Measurements from ENCODE around the gene TMEM120B. TPM values are rescaled to one million over a fixed set of nuclear protein-coding genes. Genes with fewer than 3 reads are reported as not detected.

Gene TMEM120B
- total RNA-seq, 1 experiment from 2014 or later, result 8.7 TPM

DNA sequence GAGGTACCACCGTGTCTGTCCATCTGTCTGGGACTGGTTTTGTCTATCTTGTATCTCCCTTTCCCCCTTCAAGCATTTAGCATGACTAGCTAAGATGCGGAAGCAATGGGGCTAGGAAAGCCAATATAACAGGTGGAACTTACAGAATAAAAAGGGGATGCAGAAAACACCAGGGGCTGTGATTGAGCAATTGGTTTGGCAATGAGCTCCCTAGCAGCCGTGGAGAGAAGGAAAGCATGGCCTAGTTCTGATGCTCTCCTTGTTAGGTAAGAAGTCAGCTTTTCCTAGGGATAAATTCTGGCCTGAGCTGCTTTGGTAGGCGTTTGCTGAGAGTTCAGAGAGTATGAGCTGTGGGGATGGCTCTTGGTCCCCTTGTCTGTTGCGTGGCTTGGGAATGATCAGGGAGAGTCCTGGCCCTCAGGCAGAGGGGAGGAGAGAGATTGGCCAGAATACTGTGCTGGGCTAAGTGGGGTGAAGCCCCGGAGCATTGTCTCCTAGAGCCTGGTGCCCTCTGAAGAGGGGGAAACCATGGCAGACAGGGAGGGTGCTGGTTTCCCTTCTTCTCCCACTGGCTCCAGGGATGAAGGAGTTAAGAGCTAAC, 98.4 kb downstream of the TMEM120B start:
- H3K9me3 ChIP-seq (ENCODE audit: low read length), result no peaks in the 10 kb centered on the region
- DNase-seq, result peak; percentile 53
- no peak overlapping the region for H2AFZ ChIP-seq (ENCODE audit: low read length)
- no peaks in the 10 kb centered on the region; the same call in 1 of the 2 replicates for H3K27me3 ChIP-seq (ENCODE audit: low read length)
- H3K4me2 ChIP-seq (ENCODE audit: low read depth, low read length, poor library complexity, severe bottlenecking), result no peak overlapping the region
- H3K9ac ChIP-seq (ENCODE audit: low read length), result no peak overlapping the region
- no peaks in the 10 kb centered on the region for H3K79me2 ChIP-seq (ENCODE audit: low read length)
- H3K4me3 ChIP-seq (ENCODE audit: low read length), result no peak overlapping the region
- H3K36me3 ChIP-seq (ENCODE audit: insufficient read depth, low read length), result no peaks in the 10 kb centered on the region
- H4K20me1 ChIP-seq (ENCODE audit: insufficient read depth, low read depth, low read length), result peaks cover 59% of the 10 kb centered on the region
- H3K4me1 ChIP-seq (ENCODE audit: low read length), result peaks cover 41% of the 10 kb centered on the region
- H3K9me2 ChIP-seq (replicated peaks; ENCODE audit: insufficient read depth, low read length), result no peaks in the 10 kb centered on the region
- H3K27ac ChIP-seq (ENCODE audit: low read length), result no peak overlapping the region

DNA sequence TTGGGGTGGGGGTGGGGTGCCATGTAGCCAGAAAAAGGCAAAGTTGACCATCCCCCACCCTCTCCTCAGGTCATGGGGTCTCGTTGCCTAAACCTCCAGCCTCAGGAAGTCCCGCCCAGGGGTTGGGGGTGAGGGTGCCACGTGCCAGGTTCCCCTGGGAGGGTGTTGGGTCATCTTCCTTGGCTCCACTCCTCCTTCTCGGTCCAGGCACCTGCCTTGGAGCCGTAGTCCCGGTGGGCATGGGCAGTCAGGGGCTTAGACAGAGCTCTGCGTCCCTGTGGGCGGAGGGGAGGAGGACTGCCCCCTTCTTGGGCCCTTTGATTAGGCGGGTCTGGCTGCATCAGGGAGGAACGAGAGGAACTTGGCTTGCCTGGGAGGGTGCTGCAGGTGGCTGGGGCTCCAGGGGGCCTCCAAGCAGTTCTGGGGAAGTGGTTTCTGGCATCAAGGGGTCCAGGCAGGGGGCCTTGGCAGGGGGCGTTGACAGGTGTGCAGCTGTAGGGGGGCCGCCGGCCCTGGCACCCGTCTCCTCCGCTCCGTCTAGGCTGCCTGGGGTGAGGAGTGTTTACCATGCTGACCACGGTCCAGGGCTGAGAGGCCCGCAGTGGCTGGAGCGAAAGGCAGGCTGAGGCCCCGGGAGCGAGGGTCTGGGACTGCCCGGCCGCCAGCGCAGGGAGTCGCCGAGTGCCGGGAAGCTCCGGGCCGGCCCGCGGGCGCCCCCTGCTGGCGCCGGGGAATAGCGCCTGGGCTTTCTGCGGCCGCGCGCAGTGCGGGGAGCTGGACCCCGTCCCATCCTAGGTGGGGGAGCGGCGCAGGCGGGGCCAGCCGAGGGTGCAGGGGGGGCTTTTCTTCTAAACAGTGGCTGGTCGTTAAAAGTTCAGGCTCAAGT, 99.1 kb downstream of the TMEM120B start:
- 0 out of 2 replicates have a peak overlapping the region, but pooled peaks have one; percentile 19 for H3K9ac ChIP-seq (ENCODE audit: low read length)
- H3K4me3 ChIP-seq (ENCODE audit: low read length), result peak overlapping the region; percentile 51
- peak overlapping the region; percentile 68 for H3K4me2 ChIP-seq (ENCODE audit: low read depth, low read length, poor library complexity, severe bottlenecking)
- no peaks in the 10 kb centered on the region for H3K36me3 ChIP-seq (ENCODE audit: insufficient read depth, low read length)
- no peaks in the 10 kb centered on the region for H3K9me3 ChIP-seq (ENCODE audit: low read length)
- no peak overlapping the region for H3K27ac ChIP-seq (ENCODE audit: low read length)
- H2AFZ ChIP-seq (ENCODE audit: low read length), result no peak overlapping the region
- H3K9me2 ChIP-seq (replicated peaks; ENCODE audit: insufficient read depth, low read length), result no peaks in the 10 kb centered on the region
- H4K20me1 ChIP-seq (ENCODE audit: insufficient read depth, low read depth, low read length), result peaks cover 52% of the 10 kb centered on the region
- H3K4me1 ChIP-seq (ENCODE audit: low read length), result peaks cover 33% of the 10 kb centered on the region
- H3K79me2 ChIP-seq (ENCODE audit: low read length), result no peaks in the 10 kb centered on the region
- DNase-seq, result peak; percentile 86
- H3K27me3 ChIP-seq (ENCODE audit: low read length), result no peaks in the 10 kb centered on the region

DNA sequence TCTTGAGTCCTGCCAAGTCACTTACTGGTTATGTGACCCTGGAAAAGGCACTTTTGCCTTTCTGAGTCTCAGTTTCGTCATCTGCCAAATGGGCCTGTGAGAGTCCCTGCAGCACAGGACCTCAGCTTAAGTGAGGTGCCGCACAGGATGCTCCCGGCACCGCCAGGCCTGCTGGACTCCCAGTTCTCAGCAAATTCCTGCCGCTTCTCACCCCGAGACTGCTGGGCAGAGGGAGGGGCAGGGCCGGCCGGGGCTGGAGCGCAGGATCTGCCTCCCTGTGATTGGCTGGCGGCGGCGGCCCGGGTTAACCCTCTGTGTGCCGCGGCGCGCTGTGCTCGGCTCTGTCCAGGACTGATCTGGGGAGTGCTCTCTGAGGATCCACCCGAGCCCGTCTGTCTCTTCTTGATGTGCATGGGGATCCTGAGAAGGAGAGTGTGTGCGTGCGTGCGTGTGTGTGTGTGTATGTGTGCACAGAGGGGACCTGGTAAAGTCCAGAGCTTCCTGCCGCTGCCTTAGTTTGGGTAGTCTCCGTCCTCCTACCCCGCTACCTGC, 99.8 kb downstream of the TMEM120B start:
- H3K36me3 ChIP-seq (ENCODE audit: insufficient read depth, low read length), result no peaks in the 10 kb centered on the region
- H2AFZ ChIP-seq (ENCODE audit: low read length), result no peak overlapping the region
- H4K20me1 ChIP-seq (ENCODE audit: insufficient read depth, low read depth, low read length), result peaks cover 47% of the 10 kb centered on the region
- H3K4me3 ChIP-seq (ENCODE audit: low read length), result peak overlapping the region; percentile 51
- H3K4me2 ChIP-seq (ENCODE audit: low read depth, low read length, poor library complexity, severe bottlenecking), result peak overlapping the region; percentile 68
- H3K9ac ChIP-seq (ENCODE audit: low read length), result 0 out of 2 replicates have a peak overlapping the region, but pooled peaks have one; percentile 19
- no peaks in the 10 kb centered on the region for H3K9me3 ChIP-seq (ENCODE audit: low read length)
- H3K4me1 ChIP-seq (ENCODE audit: low read length), result peaks cover 26% of the 10 kb centered on the region
- no peaks in the 10 kb centered on the region for H3K9me2 ChIP-seq (replicated peaks; ENCODE audit: insufficient read depth, low read length)
- no peak overlapping the region for H3K27ac ChIP-seq (ENCODE audit: low read length)
- no peaks in the 10 kb centered on the region for H3K27me3 ChIP-seq (ENCODE audit: low read length)
- DNase-seq, result peak; percentile 76
- no peaks in the 10 kb centered on the region for H3K79me2 ChIP-seq (ENCODE audit: low read length)

DNA sequence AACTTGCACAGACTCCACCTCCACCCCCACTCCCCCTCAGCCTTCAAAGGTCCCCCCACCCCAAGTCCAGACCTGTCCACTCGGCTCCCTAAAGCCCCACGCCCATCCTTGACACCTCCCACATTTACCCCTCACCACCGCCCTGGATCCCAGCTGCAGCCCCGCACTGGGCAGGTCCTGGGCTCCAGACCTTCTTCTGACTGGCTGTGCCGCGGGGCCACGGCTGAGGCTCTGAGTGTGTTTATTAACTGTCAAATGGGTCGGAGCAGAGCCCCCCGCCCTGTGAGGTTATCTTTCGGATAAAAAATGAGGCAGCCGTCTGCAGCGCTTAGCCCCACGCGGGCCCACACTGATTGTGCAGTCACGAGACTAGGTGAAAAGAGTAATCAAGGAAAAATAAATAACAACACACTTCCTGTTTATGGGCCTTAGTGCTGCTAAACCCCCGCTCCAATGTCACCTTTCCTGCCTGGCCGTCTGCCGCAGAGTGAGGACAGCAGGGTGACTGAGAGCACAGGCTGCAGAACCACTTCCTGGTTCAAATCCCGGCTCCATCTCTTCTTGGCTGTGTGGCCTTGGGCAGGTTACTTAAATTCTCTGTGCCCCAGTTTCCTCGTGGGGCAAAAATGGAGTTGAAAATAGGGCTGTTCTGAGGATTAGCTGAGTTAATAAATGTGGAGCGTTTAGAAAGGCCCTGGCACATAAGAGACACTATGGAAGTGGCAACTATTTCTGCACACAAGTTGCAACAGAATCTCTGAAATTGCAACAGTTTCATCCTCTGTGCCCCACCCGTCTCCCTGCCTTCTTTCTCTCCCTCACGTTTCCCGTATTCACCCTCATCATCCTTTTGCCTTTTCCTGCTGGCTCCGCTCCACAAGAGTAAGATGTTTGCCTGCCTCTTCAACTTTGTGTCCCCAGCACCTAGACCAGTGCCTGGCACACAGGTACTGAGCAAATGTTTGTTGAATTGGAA, 100.7 kb downstream of the TMEM120B start:
- Histone ChIP-seq H3K4me1 (ENCODE audit: low read length) (peaks cover 18% of the 10 kb centered on the region), H2AFZ (ENCODE audit: low read length) (no peak overlapping the region), H3K79me2 (ENCODE audit: low read length) (no peaks in the 10 kb centered on the region), H3K9me2 (replicated peaks; ENCODE audit: insufficient read depth, low read length) (no peaks in the 10 kb centered on the region), H3K9me3 (ENCODE audit: low read length) (no peaks in the 10 kb centered on the region), H3K4me2 (ENCODE audit: low read depth, low read length, poor library complexity, severe bottlenecking) (peak overlapping the region; percentile 68), H3K27ac (ENCODE audit: low read length) (no peak overlapping the region), H3K9ac (ENCODE audit: low read length) (no peak overlapping the region), H3K36me3 (ENCODE audit: insufficient read depth, low read length) (no peaks in the 10 kb centered on the region), H4K20me1 (ENCODE audit: insufficient read depth, low read depth, low read length) (peaks cover 42% of the 10 kb centered on the region), H3K4me3 (ENCODE audit: low read length) (no peak overlapping the region), H3K27me3 (ENCODE audit: low read length) (no peaks in the 10 kb centered on the region)
- no peak for DNase-seq

DNA sequence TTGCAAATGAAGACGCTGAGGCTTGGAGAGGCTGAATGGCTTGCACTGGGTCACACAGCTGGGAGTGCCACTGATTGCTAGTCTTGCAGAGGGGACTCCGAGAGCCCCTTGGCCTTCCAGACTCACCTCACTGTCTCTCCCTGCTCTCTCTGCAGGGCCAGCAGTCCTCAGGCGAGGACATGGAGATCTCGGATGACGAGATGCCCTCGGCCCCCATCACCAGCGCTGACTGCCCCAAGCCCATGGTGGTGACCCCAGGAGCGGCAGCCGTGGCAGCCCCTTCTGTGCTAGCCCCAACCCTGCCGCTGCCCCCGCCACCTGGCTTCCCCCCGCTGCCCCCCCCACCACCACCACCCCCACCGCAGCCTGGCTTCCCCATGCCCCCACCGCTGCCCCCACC, 101.4 kb downstream of the TMEM120B start:
- H3K9me2 ChIP-seq (replicated peaks; ENCODE audit: insufficient read depth, low read length), result no peaks in the 10 kb centered on the region
- peaks cover 14% of the 10 kb centered on the region for H3K4me1 ChIP-seq (ENCODE audit: low read length)
- H4K20me1 ChIP-seq (ENCODE audit: insufficient read depth, low read depth, low read length), result peaks cover 38% of the 10 kb centered on the region
- no peak overlapping the region for H3K9ac ChIP-seq (ENCODE audit: low read length)
- H3K9me3 ChIP-seq (ENCODE audit: low read length), result no peaks in the 10 kb centered on the region
- no peak overlapping the region for H2AFZ ChIP-seq (ENCODE audit: low read length)
- H3K4me3 ChIP-seq (ENCODE audit: low read length), result no peak overlapping the region
- no peak overlapping the region for H3K4me2 ChIP-seq (ENCODE audit: low read depth, low read length, poor library complexity, severe bottlenecking)
- no peaks in the 10 kb centered on the region for H3K79me2 ChIP-seq (ENCODE audit: low read length)
- H3K27me3 ChIP-seq (ENCODE audit: low read length), result no peaks in the 10 kb centered on the region
- no peak for DNase-seq
- H3K27ac ChIP-seq (ENCODE audit: low read length), result no peak overlapping the region
- H3K36me3 ChIP-seq (ENCODE audit: insufficient read depth, low read length), result no peaks in the 10 kb centered on the region

DNA sequence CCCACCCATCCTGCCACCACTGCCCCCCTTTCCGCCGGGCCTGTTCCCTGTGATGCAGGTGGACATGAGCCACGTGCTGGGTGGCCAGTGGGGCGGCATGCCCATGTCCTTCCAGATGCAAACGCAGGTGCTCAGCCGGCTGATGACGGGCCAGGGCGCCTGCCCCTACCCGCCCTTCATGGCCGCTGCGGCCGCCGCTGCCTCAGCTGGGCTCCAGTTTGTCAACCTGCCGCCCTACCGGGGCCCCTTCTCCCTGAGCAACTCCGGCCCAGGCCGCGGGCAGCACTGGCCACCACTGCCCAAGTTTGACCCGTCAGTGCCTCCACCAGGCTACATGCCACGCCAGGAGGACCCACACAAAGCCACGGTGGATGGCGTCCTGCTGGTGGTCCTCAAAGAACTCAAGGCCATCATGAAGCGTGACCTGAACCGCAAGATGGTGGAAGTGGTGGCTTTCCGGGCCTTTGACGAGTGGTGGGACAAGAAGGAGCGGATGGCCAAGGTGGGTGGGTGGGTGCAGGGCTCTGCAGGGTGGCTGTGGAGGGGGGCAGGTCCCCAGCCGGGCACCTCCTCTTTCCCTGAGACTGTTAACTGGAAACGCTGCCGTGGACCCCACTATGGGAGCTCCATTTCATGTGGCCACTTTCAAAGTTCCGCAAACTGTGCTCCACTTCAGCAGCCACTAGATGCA, 102.0 kb downstream of the TMEM120B start:
- Histone ChIP-seq H3K79me2 (ENCODE audit: low read length) (no peaks in the 10 kb centered on the region), H3K9me2 (replicated peaks; ENCODE audit: insufficient read depth, low read length) (no peaks in the 10 kb centered on the region), H3K9ac (ENCODE audit: low read length) (no peak overlapping the region), H3K27ac (ENCODE audit: low read length) (no peak overlapping the region), H3K9me3 (ENCODE audit: low read length) (no peaks in the 10 kb centered on the region), H3K4me3 (ENCODE audit: low read length) (no peak overlapping the region), H3K4me1 (ENCODE audit: low read length) (peaks cover 14% of the 10 kb centered on the region), H2AFZ (ENCODE audit: low read length) (no peak overlapping the region), H3K27me3 (ENCODE audit: low read length) (no peaks in the 10 kb centered on the region), H4K20me1 (ENCODE audit: insufficient read depth, low read depth, low read length) (peaks cover 34% of the 10 kb centered on the region), H3K36me3 (ENCODE audit: insufficient read depth, low read length) (no peaks in the 10 kb centered on the region), H3K4me2 (ENCODE audit: low read depth, low read length, poor library complexity, severe bottlenecking) (no peak overlapping the region)
- no peak for DNase-seq

DNA sequence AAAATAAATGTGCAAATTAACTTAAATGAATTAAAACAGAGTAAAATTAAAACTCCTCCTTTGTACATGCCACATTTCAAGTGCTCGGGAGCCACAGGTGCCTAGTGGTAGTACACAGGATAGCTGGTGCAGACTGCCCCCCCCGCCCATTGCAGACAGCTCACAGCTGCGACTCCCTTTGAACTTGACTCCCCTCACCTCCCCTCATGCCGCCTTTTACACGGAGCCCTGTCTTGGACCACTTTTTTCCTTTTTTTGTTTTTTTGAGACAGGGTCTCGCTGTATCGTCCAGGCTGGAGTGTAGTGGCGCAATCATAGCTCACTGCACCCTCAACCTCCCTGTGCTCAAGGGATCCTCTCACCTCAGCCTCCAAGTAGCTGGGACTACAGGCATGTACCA, 102.7 kb downstream of the TMEM120B start:
- H3K4me3 ChIP-seq (ENCODE audit: low read length), result no peak overlapping the region
- H3K9ac ChIP-seq (ENCODE audit: low read length), result no peak overlapping the region
- H3K36me3 ChIP-seq (ENCODE audit: insufficient read depth, low read length), result no peaks in the 10 kb centered on the region
- H3K27ac ChIP-seq (ENCODE audit: low read length), result no peak overlapping the region
- H4K20me1 ChIP-seq (ENCODE audit: insufficient read depth, low read depth, low read length), result peaks cover 33% of the 10 kb centered on the region
- H3K4me2 ChIP-seq (ENCODE audit: low read depth, low read length, poor library complexity, severe bottlenecking), result no peak overlapping the region
- H3K79me2 ChIP-seq (ENCODE audit: low read length), result no peaks in the 10 kb centered on the region
- peaks cover 14% of the 10 kb centered on the region for H3K4me1 ChIP-seq (ENCODE audit: low read length)
- H3K9me3 ChIP-seq (ENCODE audit: low read length), result no peaks in the 10 kb centered on the region
- H2AFZ ChIP-seq (ENCODE audit: low read length), result no peak overlapping the region
- no peak for DNase-seq
- no peaks in the 10 kb centered on the region for H3K9me2 ChIP-seq (replicated peaks; ENCODE audit: insufficient read depth, low read length)
- no peaks in the 10 kb centered on the region for H3K27me3 ChIP-seq (ENCODE audit: low read length)

All from Karpas-422 (cell line).